ENCODE data around the gene ALDH1A3. TPM values are rescaled to one million over a fixed set of nuclear protein-coding genes. Genes with fewer than 3 reads are reported as not detected.

The ALDH1A3 gene
- total RNA-seq, 2 donors from 2014 or later = 240 to 347 TPM

DNA sequence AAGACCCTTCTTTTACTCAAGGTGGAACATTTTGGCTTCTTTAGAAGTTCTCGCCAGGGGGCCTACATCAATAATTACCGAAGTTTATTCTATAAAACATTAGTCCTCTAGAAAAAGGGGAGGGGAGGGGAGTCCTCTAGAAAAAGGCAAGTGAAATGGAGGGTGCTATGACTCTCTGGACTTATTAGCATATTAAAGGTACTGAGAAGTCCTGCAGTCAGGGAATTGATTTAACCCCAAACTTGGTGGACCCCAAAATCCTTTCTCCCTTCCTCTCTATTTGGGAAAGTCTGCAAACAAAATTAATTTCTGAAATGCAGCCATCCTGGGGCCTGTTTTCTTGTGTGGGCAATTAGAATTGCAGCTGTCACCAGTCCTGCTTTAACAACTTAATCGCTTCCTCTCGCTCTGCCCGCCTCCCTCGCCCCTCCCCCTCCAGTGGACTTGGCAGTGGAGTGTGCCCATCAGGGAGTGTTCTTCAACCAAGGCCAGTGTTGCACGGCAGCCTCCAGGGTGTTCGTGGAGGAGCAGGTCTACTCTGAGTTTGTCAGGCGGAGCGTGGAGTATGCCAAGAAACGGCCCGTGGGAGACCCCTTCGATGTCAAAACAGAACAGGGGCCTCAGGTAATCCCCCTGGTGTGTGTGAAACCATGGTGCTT, 20.6 kb downstream of the ALDH1A3 start:
- Histone ChIP-seq H3K4me3 (no peak overlapping the region), H3K4me1 (replicated peaks) (peaks cover 70% of the 10 kb centered on the region), H3K36me3 (no peaks in the 10 kb centered on the region), H3K27me3 (replicated peaks; ENCODE audit: insufficient read depth) (no peaks in the 10 kb centered on the region), H3K9me3 (no peaks in the 10 kb centered on the region), H3K27ac (peak overlapping the region; percentile 86 to 98)
- WGBS = 36% methylated on average over 13 of the region's 13 CpGs
- peak; percentile 78 for DNase-seq (ENCODE audit: low spot score)
- no peak for TF ChIP-seq POLR2A (IDR thresholded peaks at IDR 0.05)
- TF ChIP-seq POLR2AphosphoS5 (IDR thresholded peaks at IDR 0.05) = peak; percentile 49
- intact Hi-C loops (cut with DNase I) = no loop called here

DNA sequence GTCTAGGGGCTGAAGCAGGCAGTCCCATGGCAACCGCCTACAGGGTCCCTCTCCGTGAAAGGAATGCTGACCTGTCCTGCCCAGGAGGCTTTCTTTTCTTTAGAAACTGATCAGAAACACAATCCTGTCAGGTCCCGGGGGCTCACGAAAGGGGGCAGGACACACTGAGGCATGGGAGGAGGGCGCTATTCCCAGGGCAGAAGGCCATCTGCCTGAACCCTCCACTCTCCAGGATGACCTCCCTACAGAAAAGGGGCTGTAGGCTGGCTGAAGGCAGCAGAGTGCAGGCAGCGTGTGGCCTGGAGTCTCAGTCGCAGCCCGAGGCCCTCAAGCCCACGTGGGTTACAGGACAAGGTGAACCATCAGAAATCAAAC, 21.2 kb downstream of the ALDH1A3 start:
- H3K4me3 ChIP-seq = no peak overlapping the region
- no peaks in the 10 kb centered on the region for H3K9me3 ChIP-seq
- WGBS = 49% methylated on average over 9 of the region's 9 CpGs
- intact Hi-C loops (cut with DNase I) = no loop called here
- H3K4me1 ChIP-seq (replicated peaks) = peaks cover 70% of the 10 kb centered on the region
- H3K36me3 ChIP-seq = no peaks in the 10 kb centered on the region
- DNase-seq (ENCODE audit: low spot score) = no peak
- no peaks in the 10 kb centered on the region for H3K27me3 ChIP-seq (replicated peaks; ENCODE audit: insufficient read depth)
- peak overlapping the region; percentile 86 to 98 for H3K27ac ChIP-seq
- TF ChIP-seq POLR2AphosphoS5 (IDR thresholded peaks at IDR 0.05) (no peak), CTCF (IDR thresholded peaks at IDR 0.05) (no peak), POLR2A (IDR thresholded peaks at IDR 0.05) (no peak)

DNA sequence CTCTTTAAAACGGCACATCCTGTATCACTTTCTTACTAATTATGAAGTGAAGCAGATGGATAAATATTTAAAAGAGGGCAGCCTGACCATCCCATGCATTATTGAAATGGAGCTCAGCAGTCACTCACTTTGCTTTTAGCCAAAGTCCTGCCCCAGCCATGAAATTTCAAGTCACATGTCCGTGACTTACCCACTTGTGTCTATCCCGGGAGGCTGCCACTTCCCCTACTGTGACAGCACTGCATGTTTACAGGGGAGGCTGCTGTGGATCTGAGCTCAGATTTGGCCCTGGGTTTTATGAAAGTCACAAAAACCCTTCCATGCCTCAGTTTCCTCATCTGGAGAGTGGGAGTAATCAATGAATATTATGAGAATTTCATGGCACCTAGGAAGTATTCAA, 21.7 kb downstream of the ALDH1A3 start:
- TF ChIP-seq POLR2AphosphoS5 (IDR thresholded peaks at IDR 0.05) (no peak), POLR2A (IDR thresholded peaks at IDR 0.05) (no peak), CTCF (IDR thresholded peaks at IDR 0.05) (no peak)
- intact Hi-C loops (cut with DNase I) = no loop called here
- WGBS = 25% methylated on average over 3 of the region's 3 CpGs
- no peaks in the 10 kb centered on the region for H3K27me3 ChIP-seq (replicated peaks; ENCODE audit: insufficient read depth)
- peak overlapping the region; percentile 86 to 98 for H3K27ac ChIP-seq
- no peaks in the 10 kb centered on the region for H3K36me3 ChIP-seq
- H3K4me1 ChIP-seq (replicated peaks) = peaks cover 69% of the 10 kb centered on the region
- no peak overlapping the region for H3K4me3 ChIP-seq
- DNase-seq (ENCODE audit: low spot score) = no peak
- no peaks in the 10 kb centered on the region for H3K9me3 ChIP-seq

DNA sequence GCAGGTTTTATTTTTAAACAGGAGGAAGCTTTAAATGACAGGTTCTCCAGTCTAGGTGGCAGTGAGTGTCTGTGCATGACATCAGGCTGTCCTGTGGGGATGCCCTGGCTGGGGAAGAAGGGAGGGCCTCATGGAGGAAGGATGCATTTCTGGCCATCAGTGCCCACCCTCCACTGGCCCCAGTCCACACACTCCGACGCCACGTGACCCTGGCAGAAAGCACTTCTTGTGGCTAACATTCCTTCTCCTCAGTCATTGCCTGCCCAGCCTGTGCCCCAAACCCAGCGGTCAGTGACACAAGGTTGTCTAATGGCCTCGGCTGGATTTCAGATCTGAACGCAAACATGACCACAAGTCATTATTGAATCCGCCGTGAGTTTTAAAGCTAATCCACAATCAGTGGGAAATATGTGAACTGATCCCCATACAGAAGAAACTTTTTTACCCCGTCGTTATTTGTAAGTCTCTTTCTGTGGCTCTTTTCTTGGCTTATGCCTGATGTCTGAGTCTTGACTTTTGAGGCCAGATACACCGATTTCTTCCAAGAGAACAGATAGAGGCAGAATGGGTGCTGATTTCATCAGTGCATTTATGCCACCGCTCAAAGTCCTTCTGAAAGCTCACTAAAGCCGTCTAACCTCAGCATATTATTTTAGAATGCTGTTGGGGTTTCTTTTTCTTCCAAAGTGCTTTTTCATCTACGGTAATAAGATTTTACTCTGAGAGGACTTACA, 22.2 kb downstream of the ALDH1A3 start:
- intact Hi-C loops (cut with DNase I) = no loop called here
- Histone ChIP-seq H3K4me3 (peak overlapping the region in 1 of 2 donors; percentile 6), H3K27me3 (replicated peaks; ENCODE audit: insufficient read depth) (no peaks in the 10 kb centered on the region), H3K27ac (peak overlapping the region; percentile 86 to 98), H3K9me3 (no peaks in the 10 kb centered on the region), H3K36me3 (no peaks in the 10 kb centered on the region), H3K4me1 (replicated peaks) (peaks cover 69% of the 10 kb centered on the region)
- no peak for DNase-seq (ENCODE audit: low spot score)
- WGBS = 13% methylated on average over 14 of the region's 14 CpGs
- no peak for TF ChIP-seq CTCF (IDR thresholded peaks at IDR 0.05)

- TF ChIP-seq CTCF (IDR thresholded peaks at IDR 0.05) (no peak), POLR2AphosphoS5 (IDR thresholded peaks at IDR 0.05) (peak; percentile 97)
- no peaks in the 10 kb centered on the region for H3K9me3 ChIP-seq
- no peaks in the 10 kb centered on the region for H3K27me3 ChIP-seq (replicated peaks; ENCODE audit: insufficient read depth)
- no peaks in the 10 kb centered on the region for H3K36me3 ChIP-seq
- peak overlapping the region; percentile 86 to 98 for H3K27ac ChIP-seq
- intact Hi-C loops (cut with DNase I) = no loop called here
- 7% methylated on average over 22 of the region's 22 CpGs for WGBS
- H3K4me3 ChIP-seq = no peak overlapping the region
- peaks cover 63% of the 10 kb centered on the region for H3K4me1 ChIP-seq (replicated peaks)
- peak; percentile 97 for DNase-seq (ENCODE audit: low spot score)
Observed at GRCh38 chr15:100902436-100903167, 23.0 kb downstream of the ALDH1A3 start.

Data from prostate gland (tissue), 2 donors.